Fibroblast of lung (primary cell): ENCODE data around the gene HYCC1. TPM values are rescaled to one million over a fixed set of nuclear protein-coding genes. Genes with fewer than 3 reads are reported as not detected.
A peak's percentile ranks its signal among the peaks of the same experiment; 100 is the strongest.

Experiments used
- DNase-seq, 2 donors: peaks; one replicate each; pipeline versions ENCODE4 v3.0.0 to v3.0.0-alpha.2; 2010; ENCODE audit warnings: low read depth in 2 of 2
- H2AFZ ChIP-seq: 2 replicates; pipeline ENCODE4 v1.5.1; 2012; ENCODE audit warnings: low read length, control low read depth, inconsistent platforms
- H3K27ac ChIP-seq: 2 replicates; pipeline ENCODE4 v1.5.1; 2011; ENCODE audit warnings: low read length, control low read depth; ENCODE audit not compliant: insufficient read depth
- H3K27me3 ChIP-seq: 2 replicates; pipeline ENCODE4 v1.5.1; 2011; ENCODE audit warnings: mild to moderate bottlenecking, low read length; ENCODE audit not compliant: control insufficient read depth, insufficient read depth
- H3K36me3 ChIP-seq: 2 replicates; pipeline ENCODE4 v1.5.1; 2011; ENCODE audit warnings: low read length; ENCODE audit not compliant: control insufficient read depth, insufficient read depth
- H3K4me1 ChIP-seq: 2 replicates; pipeline ENCODE4 v1.5.1; 2011; ENCODE audit warnings: low read length; ENCODE audit not compliant: control insufficient read depth, insufficient read depth; ENCODE audit errors: extremely low read depth
- H3K4me2 ChIP-seq: 2 replicates; pipeline ENCODE4 v1.5.1; 2011; ENCODE audit warnings: low read length, control low read depth; ENCODE audit not compliant: insufficient read depth; ENCODE audit errors: extremely low read depth
- H3K4me3 ChIP-seq, 4 experiments: fragments of 200-600 bp in 1 of 4; sonication (generic) in 1 of 4; replicated peaks in 1 of 4; 2 replicates each; pipeline ENCODE4 v1.5.1; 2011 to 2016; ENCODE audit warnings: low read length in 4 of 4, low read depth in 3 of 4, mild to moderate bottlenecking in 3 of 4, control low read depth in 2 of 4, inconsistent platforms in 1 of 4, mixed read lengths in 1 of 4; ENCODE audit not compliant: insufficient read depth in 1 of 4; ENCODE audit errors: control extremely low read depth in 1 of 4
- H3K79me2 ChIP-seq: 2 replicates; pipeline ENCODE4 v1.5.1; 2012; ENCODE audit warnings: mild to moderate bottlenecking, low read length, inconsistent platforms; ENCODE audit not compliant: control insufficient read depth, insufficient read depth
- H3K9ac ChIP-seq: 2 replicates; pipeline ENCODE4 v1.5.1; 2011; ENCODE audit warnings: mild to moderate bottlenecking, low read length, control low read depth; ENCODE audit not compliant: insufficient read depth
- H3K9me3 ChIP-seq: 2 replicates; pipeline ENCODE4 v1.5.1; 2012; ENCODE audit warnings: low read depth, low read length; ENCODE audit not compliant: control insufficient read depth, insufficient read depth
- H4K20me1 ChIP-seq: 2 replicates; pipeline ENCODE4 v1.5.1; 2011; ENCODE audit warnings: low read length; ENCODE audit not compliant: control insufficient read depth, insufficient read depth; ENCODE audit errors: extremely low read depth
- CTCF ChIP-seq, 2 donors: IDR thresholded peaks in 1 of 2; conservative IDR thresholded peaks in 1 of 2; 1 replicate in 1 of 2; 2 replicates in 1 of 2; pipeline ENCODE4 v1.5.1; 2011 to 2012; ENCODE audit warnings: low read length in 2 of 2, control low read depth in 1 of 2, inconsistent platforms in 1 of 2, low read depth in 1 of 2, mild to moderate bottlenecking in 1 of 2
- EZH2 ChIP-seq: IDR thresholded peaks from 2 replicates; pipeline ENCODE4 v1.5.1; 2012; ENCODE audit warnings: low read length, control low read depth, mild to moderate bottlenecking; ENCODE audit errors: missing control alignments
- polyA plus RNA-seq, 2 donors: library from polyadenylated mRNA; depleted of rRNA in 1 of 2; stranded (reverse) in 1 of 2; unstranded in 1 of 2; fragments of >200 nt; gene quantifications; 2 replicates each; pipeline ENCODE4 v1.2.1, GENCODE V29; 2011 to 2012; ENCODE audit warnings: missing spikeins in 1 of 2
- total RNA-seq: library from RNA; depleted of rRNA; stranded (reverse); fragments of >200 nt; gene quantifications from 2 replicates; pipeline ENCODE4 v1.2.1, GENCODE V29; 2014

Gene HYCC1
- total and polyA plus RNA-seq, 2 donors (not counting 1 experiment from before 2014, with no cell fraction given) = 197 to 211 TPM

- Histone ChIP-seq H3K27ac (no peak overlapping the region), H2AFZ (no peak overlapping the region), H3K9ac (no peak overlapping the region), H3K9me3 (no peaks in the 10 kb centered on the region), H3K4me2 (no peak overlapping the region), H3K27me3 (no peaks in the 10 kb centered on the region), H3K36me3 (no peaks in the 10 kb centered on the region), H3K4me1 (peaks cover 2% of the 10 kb centered on the region), H4K20me1 (no peaks in the 10 kb centered on the region), H3K4me3 (no peak overlapping the region), H3K79me2 (peaks cover 96% of the 10 kb centered on the region)
- peak in 1 of 2 donors; percentile 33 for DNase-seq
- no peak for TF ChIP-seq EZH2
- TF ChIP-seq CTCF (conservative IDR thresholded peaks at IDR 0.05 in 1 of 2, IDR thresholded peaks at IDR 0.05 in 1 of 2; ENCODE audit: low read depth in 1 of 2, low read length in 2 of 2) = no peak
Observed at GRCh38 chr7:22997871-22998518, 15.9 kb downstream of the HYCC1 start.

GRCh38 chr7:22996470-22996869 lies 17.5 kb downstream of the HYCC1 start:
- no peak overlapping the region for H3K4me2 ChIP-seq
- H2AFZ ChIP-seq = no peak overlapping the region
- H3K4me3 ChIP-seq = no peak overlapping the region
- peaks cover 98% of the 10 kb centered on the region for H3K79me2 ChIP-seq
- no peak for TF ChIP-seq EZH2
- no peak for TF ChIP-seq CTCF (conservative IDR thresholded peaks at IDR 0.05 in 1 of 2, IDR thresholded peaks at IDR 0.05 in 1 of 2; ENCODE audit: low read depth in 1 of 2, low read length in 2 of 2)
- no peaks in the 10 kb centered on the region for H3K36me3 ChIP-seq
- H3K9me3 ChIP-seq = no peaks in the 10 kb centered on the region
- H4K20me1 ChIP-seq = no peaks in the 10 kb centered on the region
- no peak overlapping the region for H3K27ac ChIP-seq
- no peaks in the 10 kb centered on the region for H3K27me3 ChIP-seq
- DNase-seq = peak in 1 of 2 donors; percentile 52
- H3K4me1 ChIP-seq = peaks cover 2% of the 10 kb centered on the region
- H3K9ac ChIP-seq = no peak overlapping the region

GRCh38 chr7:22995011-22995410 lies 18.9 kb downstream of the HYCC1 start:
- no peak overlapping the region for H3K9ac ChIP-seq
- H3K36me3 ChIP-seq = no peaks in the 10 kb centered on the region
- no peaks in the 10 kb centered on the region for H4K20me1 ChIP-seq
- H3K27ac ChIP-seq = no peak overlapping the region
- peaks cover 8% of the 10 kb centered on the region for H3K4me1 ChIP-seq
- H3K79me2 ChIP-seq = peaks cover 91% of the 10 kb centered on the region
- no peak for TF ChIP-seq CTCF (conservative IDR thresholded peaks at IDR 0.05 in 1 of 2, IDR thresholded peaks at IDR 0.05 in 1 of 2; ENCODE audit: low read depth in 1 of 2, low read length in 2 of 2)
- TF ChIP-seq EZH2 = no peak
- H3K4me3 ChIP-seq = no peak overlapping the region
- no peaks in the 10 kb centered on the region for H3K9me3 ChIP-seq
- no peak for DNase-seq
- H2AFZ ChIP-seq = no peak overlapping the region
- H3K4me2 ChIP-seq = no peak overlapping the region
- no peaks in the 10 kb centered on the region for H3K27me3 ChIP-seq
